ENCODE data around the gene RNF150.

RNF150 gene

DNA sequence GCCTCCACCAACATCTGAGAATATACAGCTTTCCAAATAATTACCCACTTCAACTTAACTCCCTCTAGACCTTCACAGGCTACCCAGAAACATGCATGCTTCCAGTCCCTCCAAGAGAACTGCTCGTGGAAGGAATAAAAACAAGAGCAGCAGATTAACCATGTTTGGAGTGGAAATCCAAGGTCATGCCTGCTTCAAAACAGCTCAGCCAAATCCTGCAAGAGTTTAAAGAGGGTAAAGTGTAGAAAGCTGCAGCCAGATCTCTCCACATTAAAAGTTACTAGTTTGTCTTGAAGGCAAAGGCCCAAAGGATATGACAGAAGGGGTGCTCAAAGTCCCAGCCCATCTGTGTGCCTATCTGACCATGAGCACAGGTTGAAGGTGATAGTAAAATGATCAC, 139.3 kb downstream of the RNF150 start:
- TF ChIP-seq, protein P1, sequence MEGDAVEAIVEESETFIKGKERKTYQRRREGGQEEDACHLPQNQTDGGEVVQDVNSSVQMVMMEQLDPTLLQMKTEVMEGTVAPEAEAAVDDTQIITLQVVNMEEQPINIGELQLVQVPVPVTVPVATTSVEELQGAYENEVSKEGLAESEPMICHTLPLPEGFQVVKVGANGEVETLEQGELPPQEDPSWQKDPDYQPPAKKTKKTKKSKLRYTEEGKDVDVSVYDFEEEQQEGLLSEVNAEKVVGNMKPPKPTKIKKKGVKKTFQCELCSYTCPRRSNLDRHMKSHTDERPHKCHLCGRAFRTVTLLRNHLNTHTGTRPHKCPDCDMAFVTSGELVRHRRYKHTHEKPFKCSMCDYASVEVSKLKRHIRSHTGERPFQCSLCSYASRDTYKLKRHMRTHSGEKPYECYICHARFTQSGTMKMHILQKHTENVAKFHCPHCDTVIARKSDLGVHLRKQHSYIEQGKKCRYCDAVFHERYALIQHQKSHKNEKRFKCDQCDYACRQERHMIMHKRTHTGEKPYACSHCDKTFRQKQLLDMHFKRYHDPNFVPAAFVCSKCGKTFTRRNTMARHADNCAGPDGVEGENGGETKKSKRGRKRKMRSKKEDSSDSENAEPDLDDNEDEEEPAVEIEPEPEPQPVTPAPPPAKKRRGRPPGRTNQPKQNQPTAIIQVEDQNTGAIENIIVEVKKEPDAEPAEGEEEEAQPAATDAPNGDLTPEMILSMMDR (conservative IDR thresholded peaks at IDR 0.05; ENCODE audit: low read depth), result no peak
- H3K27ac ChIP-seq, result no peak overlapping the region
- POLR2A ChIA-PET (ENCODE audit: low non-redundant PET), result no interaction called here
- no peak for DNase-seq (ENCODE audit: low spot score)
- CTCF ChIA-PET, result no interaction called here

DNA sequence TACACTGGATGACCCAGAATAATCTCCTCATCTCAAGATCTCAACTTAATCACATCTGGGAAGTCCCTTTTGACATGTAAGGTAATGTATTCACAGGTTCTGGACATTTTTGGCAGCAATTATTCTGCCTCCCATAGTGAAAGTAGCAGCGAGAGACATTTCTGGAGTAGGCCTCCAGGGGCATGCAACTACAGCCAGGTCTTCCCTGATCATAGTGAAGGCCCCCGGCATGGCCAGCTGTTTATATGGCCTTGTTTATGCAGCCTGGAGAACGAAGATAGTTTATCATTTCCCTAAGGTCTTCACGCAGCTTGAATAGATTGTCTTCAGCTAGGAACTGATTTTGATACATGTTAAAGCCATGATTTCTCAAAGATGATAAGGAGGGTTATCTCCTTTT, 139.9 kb downstream of the RNF150 start:
- POLR2A ChIA-PET (ENCODE audit: low non-redundant PET), result no interaction called here
- TF ChIP-seq, protein P1 (conservative IDR thresholded peaks at IDR 0.05; ENCODE audit: low read depth), result no peak
- no peak overlapping the region for H3K27ac ChIP-seq
- CTCF ChIA-PET, result no interaction called here
- no peak for DNase-seq (ENCODE audit: low spot score)

- TF ChIP-seq, protein P1 (conservative IDR thresholded peaks at IDR 0.05; ENCODE audit: low read depth), result no peak
- no peak overlapping the region for H3K27ac ChIP-seq
- DNase-seq (ENCODE audit: low spot score), result no peak
- ChIA-PET POLR2A (ENCODE audit: low non-redundant PET) (no interaction called here), CTCF (interaction anchor here (1.0 kb wide), 1 partner anchor 8 kb away, joined by 3 read pairs; no protein-coding TSS in a partner anchor)
Measured at GRCh38 chr4:140989944-140990343, 143.3 kb downstream of the RNF150 start.

DNA sequence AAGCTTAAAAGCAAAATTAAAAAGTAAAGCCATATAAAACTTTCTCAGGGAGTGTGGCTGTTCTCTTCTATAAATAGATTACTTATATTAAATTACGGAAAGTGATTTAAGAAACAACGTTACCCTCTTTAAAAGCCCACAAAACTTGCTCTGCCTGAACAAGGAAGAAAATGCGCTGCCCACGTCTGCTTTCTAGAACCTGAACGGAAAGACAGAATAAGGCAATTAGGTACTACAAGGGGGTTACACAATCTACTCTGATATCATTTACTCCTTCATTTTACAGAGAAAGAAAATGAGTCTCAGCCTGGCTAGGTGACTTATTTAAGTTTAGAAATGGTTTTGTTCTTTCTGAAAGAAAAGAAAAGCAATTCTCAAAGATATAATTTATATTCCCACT, 147.2 kb downstream of the RNF150 start:
- DNase-seq (ENCODE audit: low spot score), result no peak
- POLR2A ChIA-PET (ENCODE audit: low non-redundant PET), result no interaction called here
- TF ChIP-seq, protein P1 (conservative IDR thresholded peaks at IDR 0.05; ENCODE audit: low read depth), result no peak
- CTCF ChIA-PET, result no interaction called here
- no peak overlapping the region for H3K27ac ChIP-seq

GRCh38 chr4:140982613-140983340, 150.5 kb downstream of the RNF150 start:
- TF ChIP-seq, protein P1 (conservative IDR thresholded peaks at IDR 0.05; ENCODE audit: low read depth), result no peak
- no peak overlapping the region for H3K27ac ChIP-seq
- POLR2A ChIA-PET (ENCODE audit: low non-redundant PET), result no interaction called here
- CTCF ChIA-PET, result interaction anchor here (0.6 kb wide), 1 partner anchor 176 kb away, joined by 3 read pairs; no protein-coding TSS in a partner anchor
- DNase-seq (ENCODE audit: low spot score), result no peak

DNA sequence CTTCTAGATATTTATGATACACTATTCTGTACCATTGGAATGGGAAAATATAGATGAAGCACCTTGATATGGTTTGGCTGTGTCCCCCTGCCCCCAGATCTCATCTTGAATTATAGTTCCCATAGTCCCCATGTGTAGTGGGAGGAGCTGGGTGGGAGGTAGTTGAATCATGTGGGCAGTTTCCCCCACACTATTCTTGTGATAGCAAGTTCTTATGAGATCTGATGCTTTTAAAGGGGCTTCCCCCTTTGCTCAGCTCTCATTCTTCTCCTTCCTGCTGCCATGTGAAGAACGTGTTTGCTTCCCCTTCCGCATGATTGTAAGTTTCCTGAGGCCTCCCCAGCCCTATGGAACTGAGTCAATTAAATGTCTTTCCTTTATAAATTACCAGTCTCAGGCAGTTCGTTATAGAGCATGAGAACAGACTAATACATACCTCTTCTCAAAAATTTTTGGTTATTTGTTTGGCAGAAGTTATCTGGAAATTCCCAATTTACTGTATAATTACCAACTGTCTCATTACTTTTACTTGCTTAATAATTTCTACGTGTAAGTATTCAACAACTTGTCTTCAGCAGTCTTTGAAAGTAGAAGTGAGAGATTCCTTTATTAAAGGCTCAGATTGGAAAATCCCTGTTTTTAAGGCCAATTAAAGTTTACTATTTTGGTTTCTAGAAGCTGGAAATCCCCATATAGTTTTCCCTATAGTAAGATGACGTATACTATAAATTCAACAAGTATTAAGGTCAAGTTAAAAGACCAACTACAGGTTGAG, 152.7 kb downstream of the RNF150 start:
- POLR2A ChIA-PET (ENCODE audit: low non-redundant PET), result no interaction called here
- DNase-seq (ENCODE audit: low spot score), result no peak
- TF ChIP-seq, protein P1 (conservative IDR thresholded peaks at IDR 0.05; ENCODE audit: low read depth), result no peak
- CTCF ChIA-PET, result no interaction called here
- no peak overlapping the region for H3K27ac ChIP-seq

Data from RWPE1 (cell line).